ENCODE data around the gene TMEM59L. TPM values are rescaled to one million over a fixed set of nuclear protein-coding genes. Genes with fewer than 3 reads are reported as not detected.

TMEM59L gene
- polyA plus RNA-seq, 1 experiment, result 1.6 TPM

GRCh38 chr19:18605546-18606280 lies 7.0 kb upstream of the TMEM59L start:
- TF ChIP-seq CTCF (IDR thresholded peaks at IDR 0.05; ENCODE audit: insufficient read depth, low read depth, low read length), result no peak
- CTCF ChIA-PET, result interaction anchor here (0.6 kb wide), 1 partner anchor 228 kb away, joined by 4 read pairs; no protein-coding TSS in a partner anchor
- no peaks in the 10 kb centered on the region for H3K36me3 ChIP-seq (ENCODE audit: control insufficient read depth, insufficient read depth, low read length)
- peaks cover 38% of the 10 kb centered on the region for H3K27me3 ChIP-seq (ENCODE audit: control insufficient read depth, insufficient read depth, low read length)
- DNase-seq (ENCODE audit: low read depth), result no peak
- POLR2A ChIA-PET, result no interaction called here
- no peak overlapping the region for H3K4me3 ChIP-seq (ENCODE audit: low read depth, low read length)

GRCh38 chr19:18606281-18607225 lies 6.1 kb upstream of the TMEM59L start, which contains the start of gene CRLF1:
Gene CRLF1 (minus strand): TSS chr19:18606799. CDS start chr19:18606656, 143 bp downstream.
- ChIA-PET POLR2A (no interaction called here), CTCF (interaction anchor here (0.6 to 1.0 kb wide), 2 partner anchors 211 to 240 kb away, joined by 3 read pairs; no protein-coding TSS in a partner anchor)
- DNase-seq (ENCODE audit: low read depth), result no peak
- Histone ChIP-seq H3K4me3 (ENCODE audit: low read depth, low read length) (0 out of 2 replicates have a peak within 1 kb of the TSS, but pooled peaks have one; percentile 11), H3K36me3 (ENCODE audit: control insufficient read depth, insufficient read depth, low read length) (no peaks in the 10 kb centered on the region), H3K27me3 (ENCODE audit: control insufficient read depth, insufficient read depth, low read length) (peaks cover 42% of the 10 kb centered on the region)
- no peak for TF ChIP-seq CTCF (IDR thresholded peaks at IDR 0.05; ENCODE audit: insufficient read depth, low read depth, low read length)

GRCh38 chr19:18607226-18608101 lies 5.2 kb upstream of the TMEM59L start:
- DNase-seq (ENCODE audit: low read depth), result no peak
- no peaks in the 10 kb centered on the region for H3K36me3 ChIP-seq (ENCODE audit: control insufficient read depth, insufficient read depth, low read length)
- POLR2A ChIA-PET, result no interaction called here
- H3K27me3 ChIP-seq (ENCODE audit: control insufficient read depth, insufficient read depth, low read length), result peaks cover 51% of the 10 kb centered on the region
- no peak overlapping the region for H3K4me3 ChIP-seq (ENCODE audit: low read depth, low read length)
- TF ChIP-seq CTCF (IDR thresholded peaks at IDR 0.05; ENCODE audit: insufficient read depth, low read depth, low read length), result no peak
- CTCF ChIA-PET, result interaction anchor here (0.6 to 1.0 kb wide), 2 partner anchors 211 to 239 kb away, joined by 3 read pairs; no protein-coding TSS in a partner anchor

- no peaks in the 10 kb centered on the region for H3K36me3 ChIP-seq (ENCODE audit: control insufficient read depth, insufficient read depth, low read length)
- peaks cover 55% of the 10 kb centered on the region for H3K27me3 ChIP-seq (ENCODE audit: control insufficient read depth, insufficient read depth, low read length)
- ChIA-PET POLR2A (no interaction called here), CTCF (interaction anchor here (1.0 kb wide), 1 partner anchor 239 kb away, joined by 3 read pairs; no protein-coding TSS in a partner anchor)
- TF ChIP-seq CTCF (IDR thresholded peaks at IDR 0.05; ENCODE audit: insufficient read depth, low read depth, low read length), result no peak
- H3K4me3 ChIP-seq (ENCODE audit: low read depth, low read length), result no peak overlapping the region
- no peak for DNase-seq (ENCODE audit: low read depth)
These were observed 4.4 kb upstream of the TMEM59L start for GRCh38 chr19:18608102-18608804.
